Osteoblast (primary cell): ENCODE data around the gene TTC8. TPM values are rescaled to one million over a fixed set of nuclear protein-coding genes. Genes with fewer than 3 reads are reported as not detected.

Experiments used
- DNase-seq: peaks from one replicate; pipeline ENCODE4 v3.0.0; 2011; ENCODE audit warnings: low spot score, mixed read lengths; ENCODE audit not compliant: insufficient read length; ENCODE audit errors: missing footprints
- H2AFZ ChIP-seq: 2 replicates; pipeline ENCODE4 v1.6.0; 2011; ENCODE audit warnings: mild to moderate bottlenecking, low read length
- H3K27ac ChIP-seq: 2 replicates; pipeline ENCODE4 v1.5.1; 2011; ENCODE audit warnings: mild to moderate bottlenecking, low read depth, low read length, moderate library complexity
- H3K27me3 ChIP-seq: 2 replicates; pipeline ENCODE4 v1.6.0; 2012; ENCODE audit warnings: mild to moderate bottlenecking, control low read depth, inconsistent platforms, low read length, moderate library complexity; ENCODE audit not compliant: insufficient read depth
- H3K36me3 ChIP-seq: 2 replicates; pipeline ENCODE4 v1.5.1; 2011; ENCODE audit warnings: mild to moderate bottlenecking, low read length, control low read depth, moderate library complexity; ENCODE audit not compliant: insufficient read depth
- H3K4me1 ChIP-seq: 2 replicates; pipeline ENCODE4 v1.5.1; 2011; ENCODE audit warnings: mild to moderate bottlenecking, low read length, control low read depth, moderate library complexity; ENCODE audit not compliant: insufficient read depth
- H3K4me2 ChIP-seq: 2 replicates; pipeline ENCODE4 v1.6.0; 2011; ENCODE audit warnings: mild to moderate bottlenecking, low read length; ENCODE audit not compliant: insufficient read depth
- H3K4me3 ChIP-seq: fragments of 200-600 bp; sonication (generic); 3 replicates; pipeline ENCODE4 v1.5.1; 2012; ENCODE audit warnings: mild to moderate bottlenecking, low read length, inconsistent platforms; ENCODE audit not compliant: insufficient read depth
- H3K79me2 ChIP-seq: 2 replicates; pipeline ENCODE4 v1.6.0; 2012; ENCODE audit warnings: mild to moderate bottlenecking, low read length, control low read depth, inconsistent platforms; ENCODE audit not compliant: insufficient read depth
- H3K9me3 ChIP-seq: 2 replicates; pipeline ENCODE4 v1.5.1; 2011; ENCODE audit warnings: low read depth, low read length, control low read depth
- H4K20me1 ChIP-seq: 2 replicates; pipeline ENCODE4 v1.6.0; 2012; ENCODE audit warnings: mild to moderate bottlenecking, low read length, control low read depth; ENCODE audit not compliant: insufficient read depth
- total RNA-seq: library from RNA; depleted of rRNA; stranded (reverse); fragments of >200 nt; gene quantifications from 2 replicates; pipeline ENCODE4 v1.2.3, GENCODE V29; 2012
- TF ChIP-seq, protein P1 (sequence below): IDR thresholded peaks from 2 replicates; pipeline ENCODE4 v1.5.1; 2011; ENCODE audit warnings: mild to moderate bottlenecking, low read depth, low read length, moderate library complexity; ENCODE audit errors: extremely low read depth

Gene TTC8
- total RNA-seq, 1 donor, result 30.8 TPM

DNA sequence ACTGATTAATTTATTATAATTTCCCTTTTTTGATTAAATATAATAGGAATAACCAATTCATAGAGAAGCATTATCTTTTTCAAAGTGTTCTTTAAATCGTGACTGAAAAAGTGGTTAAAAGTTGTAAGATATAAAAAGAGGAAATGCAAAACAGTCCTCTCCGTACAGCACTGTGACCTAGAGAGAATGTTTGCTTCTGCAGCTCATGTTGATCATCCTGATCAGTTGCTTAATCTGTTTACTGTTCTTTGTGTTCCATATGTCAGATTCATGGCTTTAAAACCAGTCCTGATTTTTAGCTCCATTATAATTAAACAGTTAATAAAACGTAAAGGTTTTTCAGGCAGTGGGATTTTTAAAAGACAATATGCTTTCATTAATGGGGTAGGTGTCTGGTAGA, 4.7 kb downstream of the TTC8 start:
- Histone ChIP-seq H3K79me2 (peaks cover 81% of the 10 kb centered on the region), H2AFZ (no peak overlapping the region), H3K4me3 (no peak overlapping the region)

DNA sequence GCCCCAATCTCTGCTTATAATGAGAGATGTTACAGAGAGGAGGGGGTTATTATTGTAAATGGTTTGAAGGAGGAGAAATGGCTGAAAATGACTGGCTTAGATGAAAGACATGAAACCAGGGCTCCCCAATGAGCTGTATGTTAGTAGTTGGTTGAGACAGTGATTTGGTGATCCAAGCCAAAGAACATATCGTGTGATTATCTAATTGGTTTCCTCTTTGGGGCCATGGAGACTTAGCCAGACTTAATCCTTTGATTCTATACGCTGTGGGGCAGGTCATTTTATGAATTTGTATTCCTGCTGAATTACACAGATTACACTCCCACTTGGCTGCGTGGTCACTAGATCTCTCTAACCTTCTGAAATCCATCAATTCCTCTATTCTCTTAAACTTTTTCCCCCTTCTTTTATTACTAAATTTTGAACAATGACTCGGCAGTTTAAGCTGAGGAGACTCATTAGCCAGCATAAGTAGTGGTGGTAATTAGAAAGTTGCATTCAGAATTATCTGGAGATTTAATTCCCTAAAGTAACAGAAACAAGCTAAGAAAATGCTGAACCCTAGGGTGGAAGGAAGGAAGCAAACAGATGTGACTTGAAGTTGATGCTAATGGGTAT, 5.3 kb downstream of the TTC8 start:
- no peaks in the 10 kb centered on the region for H4K20me1 ChIP-seq
- H3K27me3 ChIP-seq, result no peaks in the 10 kb centered on the region
- H2AFZ ChIP-seq, result no peak overlapping the region
- H3K36me3 ChIP-seq, result no peaks in the 10 kb centered on the region
- TF ChIP-seq, protein P1, sequence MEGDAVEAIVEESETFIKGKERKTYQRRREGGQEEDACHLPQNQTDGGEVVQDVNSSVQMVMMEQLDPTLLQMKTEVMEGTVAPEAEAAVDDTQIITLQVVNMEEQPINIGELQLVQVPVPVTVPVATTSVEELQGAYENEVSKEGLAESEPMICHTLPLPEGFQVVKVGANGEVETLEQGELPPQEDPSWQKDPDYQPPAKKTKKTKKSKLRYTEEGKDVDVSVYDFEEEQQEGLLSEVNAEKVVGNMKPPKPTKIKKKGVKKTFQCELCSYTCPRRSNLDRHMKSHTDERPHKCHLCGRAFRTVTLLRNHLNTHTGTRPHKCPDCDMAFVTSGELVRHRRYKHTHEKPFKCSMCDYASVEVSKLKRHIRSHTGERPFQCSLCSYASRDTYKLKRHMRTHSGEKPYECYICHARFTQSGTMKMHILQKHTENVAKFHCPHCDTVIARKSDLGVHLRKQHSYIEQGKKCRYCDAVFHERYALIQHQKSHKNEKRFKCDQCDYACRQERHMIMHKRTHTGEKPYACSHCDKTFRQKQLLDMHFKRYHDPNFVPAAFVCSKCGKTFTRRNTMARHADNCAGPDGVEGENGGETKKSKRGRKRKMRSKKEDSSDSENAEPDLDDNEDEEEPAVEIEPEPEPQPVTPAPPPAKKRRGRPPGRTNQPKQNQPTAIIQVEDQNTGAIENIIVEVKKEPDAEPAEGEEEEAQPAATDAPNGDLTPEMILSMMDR, result no peak
- H3K27ac ChIP-seq, result no peak overlapping the region
- H3K79me2 ChIP-seq, result peaks cover 83% of the 10 kb centered on the region
- DNase-seq, result peak; percentile 57
- no peaks in the 10 kb centered on the region for H3K9me3 ChIP-seq
- no peak overlapping the region for H3K4me3 ChIP-seq
- H3K4me1 ChIP-seq, result peaks cover 36% of the 10 kb centered on the region
- H3K4me2 ChIP-seq, result no peak overlapping the region

More for the DNA sequence above, 4.7 kb downstream of the TTC8 start:
- Histone ChIP-seq H3K4me1 (peaks cover 30% of the 10 kb centered on the region), H3K4me2 (no peak overlapping the region), H4K20me1 (no peaks in the 10 kb centered on the region), H3K36me3 (no peaks in the 10 kb centered on the region), H3K27ac (no peak overlapping the region), H3K9me3 (no peaks in the 10 kb centered on the region), H3K27me3 (no peaks in the 10 kb centered on the region)
- TF ChIP-seq, protein P1, result no peak
- DNase-seq, result no peak

DNA sequence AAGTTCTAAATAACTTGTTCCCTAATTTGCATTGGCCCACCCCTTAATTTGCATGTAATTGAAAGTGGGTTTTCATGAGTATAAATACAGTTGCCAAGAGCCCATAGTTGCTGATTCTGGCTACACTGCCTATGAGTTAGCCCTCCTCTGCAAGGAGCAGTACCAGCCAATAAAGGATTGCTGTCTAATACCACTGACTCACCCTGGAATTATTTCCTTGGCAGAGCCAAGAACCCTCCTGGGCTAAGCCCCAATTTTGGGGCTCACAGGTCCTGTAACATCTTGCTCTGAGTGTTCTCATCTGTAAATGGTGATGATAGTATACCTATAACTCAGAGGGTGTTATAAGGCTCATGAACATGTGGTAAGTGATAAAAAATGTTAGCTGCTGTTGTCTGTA, 6.8 kb downstream of the TTC8 start:
- Histone ChIP-seq H3K9me3 (no peaks in the 10 kb centered on the region), H4K20me1 (no peaks in the 10 kb centered on the region), H3K4me2 (no peak overlapping the region), H3K27me3 (no peaks in the 10 kb centered on the region), H3K36me3 (no peaks in the 10 kb centered on the region), H3K27ac (peak overlapping the region; percentile 17), H3K4me1 (peaks cover 44% of the 10 kb centered on the region), H3K4me3 (no peak overlapping the region), H3K79me2 (peaks cover 73% of the 10 kb centered on the region), H2AFZ (no peak overlapping the region)
- TF ChIP-seq, protein P1, result no peak
- DNase-seq, result peak; percentile 75

DNA sequence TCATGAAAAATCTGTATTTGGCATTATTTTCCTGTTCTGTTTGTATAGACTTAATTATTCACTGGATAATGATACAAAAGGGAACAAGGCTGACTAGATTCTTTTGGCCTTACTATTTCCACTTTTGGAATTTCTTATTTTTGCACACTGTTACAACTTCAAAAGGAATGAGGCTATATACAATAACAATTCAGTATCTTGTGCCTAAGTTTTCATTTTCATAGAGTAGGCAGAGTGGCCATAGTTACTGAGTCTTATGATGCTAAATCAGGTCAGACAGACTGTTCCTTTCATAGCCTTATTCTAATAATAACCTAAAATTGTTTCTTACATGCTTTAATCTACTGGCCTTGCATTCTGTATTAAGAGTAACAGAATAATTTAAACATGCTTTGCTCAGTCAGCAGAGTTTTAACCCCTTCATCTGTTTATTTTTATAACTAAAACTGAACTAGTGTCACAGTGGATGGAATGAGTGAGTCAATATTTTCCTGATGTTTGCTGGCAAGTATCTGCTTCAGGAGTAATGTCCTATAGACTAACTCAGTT, 10.5 kb downstream of the TTC8 start:
- Histone ChIP-seq H3K27ac (peak overlapping the region; percentile 75), H2AFZ (no peak overlapping the region), H3K27me3 (no peaks in the 10 kb centered on the region), H3K9me3 (no peaks in the 10 kb centered on the region), H3K4me1 (peaks cover 41% of the 10 kb centered on the region), H3K36me3 (peaks cover 3% of the 10 kb centered on the region), H4K20me1 (no peaks in the 10 kb centered on the region), H3K4me2 (peak overlapping the region; percentile 54), H3K79me2 (peaks cover 60% of the 10 kb centered on the region), H3K4me3 (no peak overlapping the region)
- TF ChIP-seq, protein P1, result no peak
- peak; percentile 46 for DNase-seq
